ENCODE data around the gene HS3ST3B1.

- TF ChIP-seq CTCF (IDR thresholded peaks at IDR 0.05) (no peak), SIN3A (IDR thresholded peaks at IDR 0.05; ENCODE audit: borderline replicate concordance, insufficient read depth, low read depth, low read length) (no peak), POLR2AphosphoS5 (IDR thresholded peaks at IDR 0.05; ENCODE audit: low read depth, low read length) (no peak), REST (IDR thresholded peaks at IDR 0.05; ENCODE audit: insufficient read depth in 1 of 2, low read depth in 2 of 2, low read length in 1 of 2) (no peak), TCF7L2 (IDR thresholded peaks at IDR 0.05; ENCODE audit: low read depth, low read length) (no peak)
Observed at GRCh38 chr17:14276535-14277250, 24.2 kb upstream of the HS3ST3B1 start.

All from Panc1 (cell line).